Astrocyte of the cerebellum (primary cell): Measurements from ENCODE around the gene MRTFB.

ENCODE experiments used
- DNase-seq: peaks from one replicate; pipeline ENCODE4 v3.0.0-alpha.2; 2011; ENCODE audit warnings: low read depth
- H3K4me3 ChIP-seq: 2 replicates; pipeline ENCODE4 v1.5.1; 2011; ENCODE audit warnings: mild to moderate bottlenecking, low read depth, low read length, moderate library complexity
- in situ Hi-C: cut with HindIII; loops from 2 replicates; pipeline ENCODE4 v1.10.0; 2017; ENCODE audit warnings: low sequenced_read_pairs
- TF ChIP-seq, protein P1 (sequence below): IDR thresholded peaks from 2 replicates; pipeline ENCODE4 v1.5.1; 2012; ENCODE audit warnings: low read length, low read depth, moderate library complexity, mild to moderate bottlenecking; ENCODE audit errors: missing control alignments

MRTFB gene

DNA sequence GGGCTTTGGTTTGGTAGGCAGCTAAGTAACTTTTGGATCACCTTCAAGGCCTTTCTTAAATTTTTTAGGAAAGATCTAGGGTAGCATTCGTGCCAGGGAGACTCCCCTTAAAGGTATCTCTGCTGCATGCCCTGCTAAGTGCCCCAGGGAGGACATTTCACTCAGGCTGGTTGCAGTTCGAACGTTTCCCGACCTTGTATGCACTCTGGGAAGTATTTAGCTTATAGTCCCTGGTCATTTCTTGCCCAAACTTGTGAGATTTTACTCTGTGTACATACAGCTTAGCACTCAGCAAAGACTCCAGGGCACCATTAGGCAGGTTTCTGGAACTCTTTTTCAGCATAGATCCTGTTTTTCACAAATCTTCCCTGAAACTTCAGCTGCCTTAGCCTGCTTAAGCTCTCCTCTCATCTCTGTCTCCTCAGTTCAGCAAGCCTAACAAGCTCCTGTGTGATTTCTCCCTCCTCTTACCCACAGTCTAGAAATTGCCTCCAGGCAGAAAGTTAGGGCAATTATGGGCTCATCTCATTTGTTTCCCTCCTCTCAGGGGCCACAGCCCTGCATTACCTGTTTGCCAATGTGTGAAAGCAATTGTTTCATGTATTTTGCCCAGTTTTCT lies 84.6 kb downstream of the MRTFB start:
- no peak for DNase-seq
- TF ChIP-seq, protein P1, sequence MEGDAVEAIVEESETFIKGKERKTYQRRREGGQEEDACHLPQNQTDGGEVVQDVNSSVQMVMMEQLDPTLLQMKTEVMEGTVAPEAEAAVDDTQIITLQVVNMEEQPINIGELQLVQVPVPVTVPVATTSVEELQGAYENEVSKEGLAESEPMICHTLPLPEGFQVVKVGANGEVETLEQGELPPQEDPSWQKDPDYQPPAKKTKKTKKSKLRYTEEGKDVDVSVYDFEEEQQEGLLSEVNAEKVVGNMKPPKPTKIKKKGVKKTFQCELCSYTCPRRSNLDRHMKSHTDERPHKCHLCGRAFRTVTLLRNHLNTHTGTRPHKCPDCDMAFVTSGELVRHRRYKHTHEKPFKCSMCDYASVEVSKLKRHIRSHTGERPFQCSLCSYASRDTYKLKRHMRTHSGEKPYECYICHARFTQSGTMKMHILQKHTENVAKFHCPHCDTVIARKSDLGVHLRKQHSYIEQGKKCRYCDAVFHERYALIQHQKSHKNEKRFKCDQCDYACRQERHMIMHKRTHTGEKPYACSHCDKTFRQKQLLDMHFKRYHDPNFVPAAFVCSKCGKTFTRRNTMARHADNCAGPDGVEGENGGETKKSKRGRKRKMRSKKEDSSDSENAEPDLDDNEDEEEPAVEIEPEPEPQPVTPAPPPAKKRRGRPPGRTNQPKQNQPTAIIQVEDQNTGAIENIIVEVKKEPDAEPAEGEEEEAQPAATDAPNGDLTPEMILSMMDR: no peak
- no peak overlapping the region for H3K4me3 ChIP-seq
- in situ Hi-C loops: no loop called here

DNA sequence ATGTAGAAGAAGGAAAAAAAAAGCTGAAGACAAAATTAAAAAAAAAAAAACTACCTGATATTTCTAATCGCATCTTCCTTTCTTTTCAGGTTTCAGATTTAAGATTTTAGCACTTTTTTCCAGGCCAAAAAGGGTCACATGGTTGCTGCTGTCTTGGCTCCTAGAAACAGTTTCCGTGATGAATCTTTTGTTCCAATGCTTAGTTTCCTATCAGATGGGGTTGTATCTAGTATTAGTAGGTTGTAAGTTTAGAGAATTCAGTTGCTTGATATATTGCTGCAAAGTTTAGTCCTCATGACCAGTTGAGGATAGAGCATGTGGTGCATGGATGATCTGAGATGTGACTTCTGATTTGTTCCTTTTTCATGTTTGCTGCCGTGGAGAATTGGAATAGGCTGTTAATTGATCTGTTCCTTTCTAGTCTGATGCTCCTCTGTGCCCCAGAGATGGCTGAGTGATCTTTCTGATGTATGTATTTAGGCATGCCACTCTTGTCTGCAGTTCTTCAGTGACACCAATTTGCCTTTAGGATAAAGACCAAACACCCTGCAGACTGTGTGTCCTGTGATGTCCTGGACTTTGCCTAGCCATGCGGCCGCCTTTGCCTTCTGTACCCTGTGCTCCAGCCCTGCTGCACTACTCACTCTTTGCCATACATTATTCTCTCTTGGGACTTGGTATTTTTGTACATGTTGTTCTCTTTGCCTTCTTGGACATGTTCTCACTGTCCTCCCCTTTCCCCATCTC lies 94.0 kb downstream of the MRTFB start:
- TF ChIP-seq, protein P1: no peak

DNA sequence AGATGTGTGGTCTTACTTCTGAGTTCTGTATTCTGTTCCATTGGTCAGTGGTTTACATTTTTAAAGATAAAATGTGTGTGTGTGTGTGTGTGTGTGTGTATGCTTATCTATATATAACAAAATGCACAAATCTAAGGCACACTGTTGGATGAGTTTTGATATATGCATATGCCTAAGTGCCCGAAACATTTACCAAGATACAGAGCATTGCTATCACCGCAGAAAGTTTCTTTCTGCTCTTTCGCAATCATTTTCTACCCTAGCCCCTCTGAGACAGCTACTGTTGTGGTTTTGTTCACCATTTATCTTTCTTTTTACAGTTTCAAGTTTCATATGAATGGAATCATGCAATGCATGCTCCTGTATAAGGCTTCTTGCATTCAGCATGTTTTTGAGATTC lies 97.0 kb downstream of the MRTFB start:
- TF ChIP-seq, protein P1: no peak
- peak; percentile 6 for DNase-seq
- in situ Hi-C loops: no loop called here

More for the DNA sequence above, 94.0 kb downstream of the MRTFB start:
- no peak for DNase-seq
- in situ Hi-C loops: loop anchor here (5.0 kb wide), 2 partner anchors 53 to 83 kb away; no protein-coding TSS in a partner anchor
- no peak overlapping the region for H3K4me3 ChIP-seq

DNA sequence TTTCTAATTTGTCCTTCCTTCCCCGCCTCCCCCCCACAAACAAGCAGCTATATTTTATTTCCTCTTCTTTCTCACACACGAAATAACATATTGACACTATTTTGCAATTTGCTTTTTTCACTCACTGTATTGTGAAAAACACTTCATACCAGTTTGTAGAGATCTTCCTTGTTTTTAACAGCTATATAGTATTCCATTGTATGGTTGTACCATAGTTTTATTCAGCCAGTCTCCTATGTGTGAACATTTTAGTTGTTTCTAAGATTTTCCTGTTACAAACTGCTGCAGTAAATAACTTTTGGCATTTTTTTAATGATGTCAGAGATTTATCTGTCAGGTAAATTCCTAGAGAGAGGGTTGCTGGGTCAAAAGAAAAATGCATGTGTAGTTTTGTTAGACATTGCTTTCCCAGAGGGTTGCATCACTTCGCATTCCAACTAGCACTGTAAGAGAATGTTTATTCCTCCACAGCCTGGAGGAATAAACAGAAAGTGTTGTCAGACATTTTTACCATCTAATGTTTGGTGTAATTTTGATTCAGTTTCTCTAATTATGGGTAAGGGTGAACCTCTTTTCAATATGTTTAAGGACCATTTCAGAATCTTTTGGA lies 101.2 kb downstream of the MRTFB start:
- in situ Hi-C loops: no loop called here
- H3K4me3 ChIP-seq: no peak overlapping the region

More for the DNA sequence above, 97.0 kb downstream of the MRTFB start:
- H3K4me3 ChIP-seq: no peak overlapping the region

DNA sequence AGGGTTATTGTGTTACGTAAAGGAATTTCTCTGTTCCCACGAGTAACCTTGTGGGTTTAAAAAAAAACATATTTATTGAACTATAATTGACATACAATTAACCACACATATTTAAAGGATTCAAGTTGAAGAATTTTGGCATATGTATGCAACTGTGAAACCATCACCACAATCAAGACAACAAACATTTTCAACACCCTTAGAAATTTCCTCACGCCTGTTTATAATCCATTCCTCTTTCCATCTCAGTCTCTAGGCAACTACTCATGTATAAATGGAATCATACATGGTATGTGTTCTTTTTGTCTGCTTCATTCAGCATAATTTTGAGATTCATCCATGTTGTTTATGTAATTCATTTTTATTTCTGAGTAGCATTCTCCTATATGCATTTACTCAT lies 104.0 kb downstream of the MRTFB start:
- no peak overlapping the region for H3K4me3 ChIP-seq
- peak; percentile 38 for DNase-seq
- TF ChIP-seq, protein P1: no peak
- in situ Hi-C loops: no loop called here

More for the DNA sequence above, 101.2 kb downstream of the MRTFB start:
- peak; percentile 11 for DNase-seq
- TF ChIP-seq, protein P1: no peak

DNA sequence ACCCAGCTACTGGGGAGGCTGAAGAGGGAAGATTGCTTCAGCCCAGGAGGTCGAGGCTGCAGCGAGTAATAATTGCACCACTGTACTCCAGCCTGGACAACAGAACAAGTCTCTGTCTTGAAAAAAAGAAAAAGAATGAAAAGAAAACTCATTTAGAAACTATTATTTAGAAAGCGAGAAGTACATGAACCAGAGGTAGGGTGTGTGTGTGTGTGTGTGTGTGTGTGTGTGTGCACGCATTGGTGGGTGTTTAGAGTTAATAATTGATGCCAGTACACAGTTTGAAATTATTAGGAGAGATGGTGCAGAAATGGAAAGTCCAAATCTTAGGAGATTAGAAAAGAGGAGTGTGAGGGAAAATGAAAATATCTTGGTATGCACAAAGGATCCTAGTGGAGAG lies 106.6 kb downstream of the MRTFB start:
- in situ Hi-C loops: no loop called here

More for the DNA sequence above, 106.6 kb downstream of the MRTFB start:
- TF ChIP-seq, protein P1: no peak
- DNase-seq: no peak
- no peak overlapping the region for H3K4me3 ChIP-seq
